BJ (cell line): ENCODE measurements around the gene GRK4. TPM values are rescaled to one million over a fixed set of nuclear protein-coding genes. Genes with fewer than 3 reads are reported as not detected.

Experiments used
- CTCF ChIA-PET: fragments of 350-600 bp; formaldehyde crosslinking; extraction: SDS; loops from one replicate; lab custom pipeline; 2021; ENCODE audit warnings: antibody characterized with exemption, inconsistent platforms; lab: Yijun Ruan, JAX
- POLR2A ChIA-PET: fragments of 300-600 bp; sonication (Branson Sonifier 250); formaldehyde crosslinking; extraction: SDS; loops from one replicate; lab custom pipeline; 2021; ENCODE audit warnings: antibody characterized with exemption; lab: Charles Lee
- DNase-seq: peaks from one replicate; pipeline ENCODE4 v3.0.0-alpha.2; 2011; ENCODE audit warnings: low read depth
- H3K27me3 ChIP-seq: 2 replicates; pipeline ENCODE4 v1.6.0; 2011; ENCODE audit warnings: low read length; ENCODE audit not compliant: control insufficient read depth, insufficient read depth
- H3K36me3 ChIP-seq: 2 replicates; pipeline ENCODE4 v1.5.1; 2011; ENCODE audit warnings: low read length; ENCODE audit not compliant: control insufficient read depth, insufficient read depth
- H3K4me3 ChIP-seq: 2 replicates; pipeline ENCODE4 v1.5.1; 2011; ENCODE audit warnings: low read depth, mild to moderate bottlenecking, control low read depth, low read length
- polyA plus RNA-seq: library from polyadenylated mRNA; depleted of rRNA; stranded (reverse); fragments of >200 nt; gene quantifications from 2 replicates; pipeline ENCODE4 v1.2.3, GENCODE V29; 2011
- TF ChIP-seq, protein P1 (sequence below): IDR thresholded peaks from 2 replicates; pipeline ENCODE4 v1.5.1; 2011; ENCODE audit warnings: low read depth, mild to moderate bottlenecking, control low read depth, inconsistent platforms, low read length, moderate library complexity; ENCODE audit not compliant: insufficient read depth

GRK4 gene
- polyA plus RNA-seq, 1 experiment: 1.9 TPM

DNA sequence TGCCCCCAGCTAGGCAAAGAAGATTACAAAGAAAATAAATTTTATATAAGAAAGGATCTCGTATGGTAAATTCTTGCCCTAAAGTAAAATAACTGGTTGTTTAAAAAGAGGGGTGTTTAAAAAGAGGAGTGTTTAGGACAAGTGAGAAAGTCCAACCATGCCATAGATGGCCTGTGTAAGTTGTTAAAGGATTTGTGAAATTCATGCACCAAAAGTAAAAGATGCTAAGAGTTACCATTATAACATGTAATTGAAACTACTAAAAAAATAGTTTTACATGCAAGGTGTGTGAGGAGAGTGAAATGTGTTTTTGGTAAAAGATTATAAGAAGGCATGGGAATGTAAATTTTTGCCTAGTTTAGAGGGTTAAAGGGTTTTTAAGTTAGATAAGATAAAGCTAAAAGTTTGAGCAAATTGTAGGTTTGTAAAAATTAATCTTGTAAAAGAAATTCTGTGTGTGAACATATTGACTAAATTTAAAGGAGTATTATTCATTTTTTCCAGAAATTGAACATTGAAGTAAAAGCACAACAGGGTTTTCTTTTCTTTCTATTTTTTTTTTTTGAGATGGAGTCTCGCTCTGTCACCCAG is 90.9 kb downstream of the GRK4 start:
- ChIA-PET CTCF (interaction anchor here (1.1 kb wide), 2 partner anchors 7 to 11 kb away, joined by 3 to 5 read pairs; no protein-coding TSS in a partner anchor), POLR2A (no interaction called here)
- Histone ChIP-seq H3K27me3 (0 out of 2 replicates have a peak, but pooled peaks cover 5% of the 10 kb centered on the region), H3K36me3 (no peaks in the 10 kb centered on the region), H3K4me3 (no peak overlapping the region)
- TF ChIP-seq, protein P1, sequence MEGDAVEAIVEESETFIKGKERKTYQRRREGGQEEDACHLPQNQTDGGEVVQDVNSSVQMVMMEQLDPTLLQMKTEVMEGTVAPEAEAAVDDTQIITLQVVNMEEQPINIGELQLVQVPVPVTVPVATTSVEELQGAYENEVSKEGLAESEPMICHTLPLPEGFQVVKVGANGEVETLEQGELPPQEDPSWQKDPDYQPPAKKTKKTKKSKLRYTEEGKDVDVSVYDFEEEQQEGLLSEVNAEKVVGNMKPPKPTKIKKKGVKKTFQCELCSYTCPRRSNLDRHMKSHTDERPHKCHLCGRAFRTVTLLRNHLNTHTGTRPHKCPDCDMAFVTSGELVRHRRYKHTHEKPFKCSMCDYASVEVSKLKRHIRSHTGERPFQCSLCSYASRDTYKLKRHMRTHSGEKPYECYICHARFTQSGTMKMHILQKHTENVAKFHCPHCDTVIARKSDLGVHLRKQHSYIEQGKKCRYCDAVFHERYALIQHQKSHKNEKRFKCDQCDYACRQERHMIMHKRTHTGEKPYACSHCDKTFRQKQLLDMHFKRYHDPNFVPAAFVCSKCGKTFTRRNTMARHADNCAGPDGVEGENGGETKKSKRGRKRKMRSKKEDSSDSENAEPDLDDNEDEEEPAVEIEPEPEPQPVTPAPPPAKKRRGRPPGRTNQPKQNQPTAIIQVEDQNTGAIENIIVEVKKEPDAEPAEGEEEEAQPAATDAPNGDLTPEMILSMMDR: no peak
- no peak for DNase-seq

DNA sequence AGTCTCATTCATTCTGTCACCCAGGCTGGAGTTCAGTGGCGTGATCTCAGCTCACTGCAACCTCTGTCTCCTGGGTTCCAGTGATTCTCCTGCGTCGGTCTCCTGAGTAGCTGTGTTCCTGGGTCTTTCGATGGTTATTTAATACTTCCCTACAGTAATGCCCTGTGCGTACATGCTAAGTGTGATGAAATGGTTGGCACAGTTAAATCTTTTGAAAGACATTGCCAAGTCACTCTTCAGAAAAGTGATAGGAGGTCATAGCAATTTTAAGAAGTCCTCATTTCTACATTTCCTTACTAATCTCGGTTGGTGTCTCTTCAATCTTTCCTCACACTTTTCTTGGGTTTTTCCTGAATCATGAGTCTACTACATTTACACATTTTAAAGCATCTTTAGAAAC is 96.6 kb downstream of the GRK4 start:
- no peak for DNase-seq
- H3K4me3 ChIP-seq: no peak overlapping the region
- ChIA-PET POLR2A (no interaction called here), CTCF (interaction anchor here (1.2 to 2.5 kb wide), 4 partner anchors 12 to 82 kb away, joined by 3 to 7 read pairs (median 6); no protein-coding TSS in a partner anchor)
- TF ChIP-seq, protein P1: no peak
- 0 out of 2 replicates have a peak, but pooled peaks cover 4% of the 10 kb centered on the region for H3K27me3 ChIP-seq
- no peaks in the 10 kb centered on the region for H3K36me3 ChIP-seq

DNA sequence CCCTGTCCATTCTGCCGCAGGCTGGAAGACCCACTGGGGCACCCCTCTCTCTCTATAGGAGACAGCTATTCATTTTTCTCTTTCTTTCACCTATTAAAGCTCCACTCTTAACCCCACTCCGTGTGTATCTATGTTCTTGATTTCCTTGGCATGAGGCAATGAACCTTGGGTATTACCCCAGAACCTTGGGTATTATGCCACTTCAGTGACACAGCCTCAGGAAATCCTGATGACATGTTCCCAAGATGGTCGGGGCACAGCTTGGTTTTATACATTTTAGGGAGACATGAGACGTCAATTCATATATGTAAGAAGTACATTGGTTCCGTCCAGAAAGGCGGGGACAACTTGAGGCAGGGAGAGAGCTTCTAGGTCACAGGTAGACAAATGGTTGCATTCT is 97.6 kb downstream of the GRK4 start:
- H3K4me3 ChIP-seq: no peak overlapping the region
- no peak for DNase-seq
- ChIA-PET POLR2A (no interaction called here), CTCF (interaction anchor here (1.2 to 1.5 kb wide), 2 partner anchors 16 to 19 kb away, joined by 3 to 6 read pairs; no protein-coding TSS in a partner anchor)
- H3K27me3 ChIP-seq: 0 out of 2 replicates have a peak, but pooled peaks cover 4% of the 10 kb centered on the region
- TF ChIP-seq, protein P1: no peak
- H3K36me3 ChIP-seq: no peaks in the 10 kb centered on the region

DNA sequence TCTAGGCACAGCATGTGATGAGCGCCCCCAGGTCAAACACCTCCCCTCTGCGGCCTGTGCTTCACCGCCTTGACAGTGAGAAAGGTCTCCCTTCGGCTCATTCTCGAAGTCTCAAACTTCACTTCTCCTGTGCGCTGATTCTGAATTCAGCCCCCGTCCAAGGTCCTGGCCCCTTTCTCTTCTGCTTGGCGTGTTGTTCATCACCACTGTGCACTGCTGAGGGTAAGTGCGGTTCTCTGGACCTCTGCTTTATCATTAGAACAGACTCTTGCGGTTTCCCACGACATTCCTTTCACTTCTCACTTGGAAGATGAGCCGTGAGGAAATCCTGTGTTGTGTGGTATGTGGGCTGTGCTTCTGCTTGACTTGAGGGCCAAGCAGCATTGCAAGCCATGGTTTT is 99.1 kb downstream of the GRK4 start:
- POLR2A ChIA-PET: no interaction called here
- Histone ChIP-seq H3K4me3 (no peak overlapping the region), H3K27me3 (0 out of 2 replicates have a peak, but pooled peaks cover 4% of the 10 kb centered on the region), H3K36me3 (no peaks in the 10 kb centered on the region)
- TF ChIP-seq, protein P1: no peak
- CTCF ChIA-PET: no interaction called here
- DNase-seq: no peak

DNA sequence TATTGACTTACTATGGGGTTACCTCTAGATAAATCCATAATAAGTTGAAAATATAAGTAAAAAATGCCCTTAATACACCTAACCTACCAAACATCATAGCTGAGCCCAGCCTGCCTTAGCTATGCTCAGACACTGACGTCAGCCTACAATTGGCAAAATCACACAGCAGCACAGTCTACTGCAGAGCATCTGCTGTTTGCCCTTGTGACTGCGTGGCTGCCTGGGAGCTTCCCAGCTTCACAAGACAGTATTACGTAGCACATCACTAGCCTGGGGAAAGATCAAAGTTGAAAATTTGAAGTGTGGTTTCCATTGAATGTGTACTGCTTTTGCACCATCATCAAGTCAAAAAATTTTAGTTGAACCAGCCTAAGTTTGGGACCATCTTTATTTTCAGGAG is 102.2 kb downstream of the GRK4 start:
- Histone ChIP-seq H3K27me3 (no peaks in the 10 kb centered on the region), H3K36me3 (no peaks in the 10 kb centered on the region), H3K4me3 (no peak overlapping the region)
- TF ChIP-seq, protein P1: no peak
- ChIA-PET CTCF (interaction anchor here (0.8 to 1.4 kb wide), 3 partner anchors 11 to 24 kb away, joined by 3 read pairs; no protein-coding TSS in a partner anchor), POLR2A (no interaction called here)
- DNase-seq: no peak
